Neural cell (in vitro differentiated cells): ENCODE results near the gene FLAD1. TPM values are rescaled to one million over a fixed set of nuclear protein-coding genes. Genes with fewer than 3 reads are reported as not detected.

ENCODE experiments used
- H2AFZ ChIP-seq: fragments of 200-600, 300-800 bp; sonication (generic), shearing (Covaris generic); 2 replicates; pipeline ENCODE4 v1.6.0; 2014; ENCODE audit warnings: low read depth, mild to moderate bottlenecking, antibody characterized with exemption, low read length, moderate library complexity
- H3F3A ChIP-seq: fragments of 200-600 bp; shearing (Covaris generic); 2 replicates; pipeline ENCODE4 v1.6.1; 2016; ENCODE audit warnings: mild to moderate bottlenecking, moderate library complexity, mixed read lengths, antibody characterized with exemption, low read length; ENCODE audit not compliant: insufficient read depth, poor library complexity, severe bottlenecking
- H3K27ac ChIP-seq: fragments of 200-600, 300-800 bp; sonication (generic), shearing (Covaris generic); 2 replicates; pipeline ENCODE4 v1.5.1; 2014; ENCODE audit warnings: mild to moderate bottlenecking, low read length, moderate library complexity
- H3K27me3 ChIP-seq: fragments of 300-800, 200-600 bp; sonication (generic), shearing (Covaris generic); 2 replicates; pipeline ENCODE4 v1.6.0; 2014; ENCODE audit warnings: mild to moderate bottlenecking, low read depth, low read length, moderate library complexity; ENCODE audit not compliant: insufficient read depth
- H3K36me3 ChIP-seq: fragments of 300-800, 200-600 bp; sonication (generic), shearing (Covaris generic); 2 replicates; pipeline ENCODE4 v1.5.1; 2014; ENCODE audit warnings: mild to moderate bottlenecking, antibody characterized with exemption, low read length, moderate library complexity; ENCODE audit not compliant: insufficient read depth
- H3K4me2 ChIP-seq: fragments of 300-800, 200-600 bp; sonication (generic), shearing (Covaris generic); 2 replicates; pipeline ENCODE4 v1.6.0; 2014; ENCODE audit warnings: mild to moderate bottlenecking, low read length
- H3K4me3 ChIP-seq: fragments of 300-800, 200-600 bp; sonication (generic), shearing (Covaris generic); 2 replicates; pipeline ENCODE4 v1.5.1; 2014; ENCODE audit warnings: mild to moderate bottlenecking, low read length, moderate library complexity
- H3K79me2 ChIP-seq: fragments of 200-600 bp; shearing (Covaris generic); replicated peaks from 2 replicates; pipeline ENCODE4 v1.6.0; 2014; ENCODE audit warnings: mild to moderate bottlenecking, low read length, moderate library complexity; ENCODE audit not compliant: insufficient read depth
- H3K9ac ChIP-seq: fragments of 300-800, 200-600 bp; sonication (generic), shearing (Covaris generic); 2 replicates; pipeline ENCODE4 v1.6.1; 2016; ENCODE audit warnings: mild to moderate bottlenecking, low read length, mixed read lengths
- H3K9me2 ChIP-seq: fragments of 200-600 bp; shearing (Covaris generic); 2 replicates; pipeline ENCODE4 v1.6.1; 2016; ENCODE audit warnings: mild to moderate bottlenecking, low read length, mixed read lengths; ENCODE audit not compliant: insufficient read depth
- H3K9me3 ChIP-seq: fragments of 200-600, 300-800 bp; sonication (generic), shearing (Covaris generic); 2 replicates; pipeline ENCODE4 v1.6.1; 2016; ENCODE audit warnings: mild to moderate bottlenecking, mixed run types, low read length, moderate library complexity, mixed read lengths
- H4K20me1 ChIP-seq: fragments of 200-600 bp; shearing (Covaris generic); 2 replicates; pipeline ENCODE4 v1.6.1; 2016; ENCODE audit warnings: mild to moderate bottlenecking, mixed run types; ENCODE audit not compliant: insufficient read depth
- CTCF ChIP-seq: fragments of 450-650 bp; IDR thresholded peaks from 2 replicates; pipeline ENCODE4 v1.5.1; 2014; ENCODE audit warnings: antibody characterized with exemption, mild to moderate bottlenecking, moderate library complexity; ENCODE audit not compliant: poor library complexity, severe bottlenecking
- EP300 ChIP-seq: fragments of 450-650 bp; conservative IDR thresholded peaks from 2 replicates; pipeline ENCODE4 v1.6.1; 2014; ENCODE audit warnings: antibody characterized with exemption, mild to moderate bottlenecking, moderate library complexity; ENCODE audit not compliant: poor library complexity, severe bottlenecking
- EZH2 ChIP-seq: fragments of 200-600, 300-800 bp; shearing (Covaris generic), sonication (generic); IDR thresholded peaks from 2 replicates; pipeline ENCODE4 v1.6.1; 2014; ENCODE audit warnings: antibody characterized with exemption, low read length, borderline replicate concordance, mild to moderate bottlenecking; ENCODE audit not compliant: insufficient read depth, poor library complexity, severe bottlenecking
- MXI1 ChIP-seq: fragments of 450-650 bp; conservative IDR thresholded peaks from 2 replicates; pipeline ENCODE4 v1.6.1; 2014; ENCODE audit warnings: antibody characterized with exemption, mild to moderate bottlenecking; ENCODE audit not compliant: poor library complexity, severe bottlenecking
- POLR2AphosphoS5 ChIP-seq: IDR thresholded peaks from 2 replicates; pipeline ENCODE4 v1.6.1; 2012
- RAD21 ChIP-seq: fragments of 450-650 bp; conservative IDR thresholded peaks from 2 replicates; pipeline ENCODE4 v1.6.1; 2014; ENCODE audit warnings: antibody characterized with exemption, mild to moderate bottlenecking, moderate library complexity
- REST ChIP-seq: IDR thresholded peaks from 2 replicates; pipeline ENCODE4 v1.6.1; 2012; ENCODE audit warnings: borderline replicate concordance
- SMC3 ChIP-seq: fragments of 450-650 bp; conservative IDR thresholded peaks from 2 replicates; pipeline ENCODE4 v1.6.1; 2014; ENCODE audit warnings: antibody characterized with exemption, mild to moderate bottlenecking, moderate library complexity; ENCODE audit not compliant: poor library complexity
- TAF1 ChIP-seq: IDR thresholded peaks from 2 replicates; pipeline ENCODE4 v1.6.1; 2012; ENCODE audit warnings: low read depth
- polyA plus RNA-seq: library from polyadenylated mRNA; depleted of rRNA; stranded (reverse); fragments of >200 nt; gene quantifications from 2 replicates; pipeline ENCODE4 v1.2.3, GENCODE V29; 2014

The FLAD1 gene
- polyA plus RNA-seq, 1 donor from 2014 or later: 68.6 TPM

- Histone ChIP-seq H3K9ac (peak overlapping the region; percentile 36), H3K9me2 (no peaks in the 10 kb centered on the region), H4K20me1 (no peaks in the 10 kb centered on the region), H3K4me3 (peak overlapping the region; percentile 58), H3K4me2 (no peak overlapping the region), H3K27ac (no peak overlapping the region), H3F3A (peaks cover 3% of the 10 kb centered on the region), H3K36me3 (no peaks in the 10 kb centered on the region), H3K9me3 (no peaks in the 10 kb centered on the region), H2AFZ (no peak overlapping the region), H3K79me2 (no peaks in the 10 kb centered on the region), H3K27me3 (peaks cover 9% of the 10 kb centered on the region)
- TF ChIP-seq EZH2 (no peak), SMC3 (no peak), MXI1 (no peak), REST (no peak), EP300 (no peak), TAF1 (no peak), RAD21 (no peak), POLR2AphosphoS5 (no peak), CTCF (no peak)
Measured at GRCh38 chr1:155003766-155004351, 20.7 kb downstream of the FLAD1 start.

GRCh38 chr1:155004352-155005075, 21.4 kb downstream of the FLAD1 start:
- H3K79me2 ChIP-seq: no peaks in the 10 kb centered on the region
- no peaks in the 10 kb centered on the region for H3K9me2 ChIP-seq
- TF ChIP-seq CTCF (no peak), EP300 (no peak), POLR2AphosphoS5 (no peak), TAF1 (no peak), SMC3 (no peak), REST (no peak), EZH2 (no peak), MXI1 (no peak), RAD21 (no peak)
- H3K4me3 ChIP-seq: peak overlapping the region; percentile 58
- peaks cover 9% of the 10 kb centered on the region for H3K27me3 ChIP-seq
- no peak overlapping the region for H3K4me2 ChIP-seq
- H3K27ac ChIP-seq: no peak overlapping the region
- no peak overlapping the region for H3K9ac ChIP-seq
- H3F3A ChIP-seq: no peaks in the 10 kb centered on the region
- H4K20me1 ChIP-seq: no peaks in the 10 kb centered on the region
- H2AFZ ChIP-seq: no peak overlapping the region
- no peaks in the 10 kb centered on the region for H3K36me3 ChIP-seq
- no peaks in the 10 kb centered on the region for H3K9me3 ChIP-seq
